GM12864 (cell line): Measurements from ENCODE around the gene SFMBT2.

Experiments used
- DNase-seq: peaks from one replicate; pipeline ENCODE4 v3.0.0-alpha.2; 2011; ENCODE audit warnings: low read depth
- H3K4me3 ChIP-seq: 2 replicates; pipeline ENCODE4 v1.5.1; 2011; ENCODE audit warnings: mild to moderate bottlenecking, low read depth, low read length, control low read depth
- TF ChIP-seq, protein P1 (sequence below): IDR thresholded peaks from 2 replicates; pipeline ENCODE4 v1.5.1; 2011; ENCODE audit warnings: low read depth, mild to moderate bottlenecking, moderate library complexity, low read length, control low read depth, inconsistent platforms; ENCODE audit errors: missing control alignments

The SFMBT2 gene

DNA sequence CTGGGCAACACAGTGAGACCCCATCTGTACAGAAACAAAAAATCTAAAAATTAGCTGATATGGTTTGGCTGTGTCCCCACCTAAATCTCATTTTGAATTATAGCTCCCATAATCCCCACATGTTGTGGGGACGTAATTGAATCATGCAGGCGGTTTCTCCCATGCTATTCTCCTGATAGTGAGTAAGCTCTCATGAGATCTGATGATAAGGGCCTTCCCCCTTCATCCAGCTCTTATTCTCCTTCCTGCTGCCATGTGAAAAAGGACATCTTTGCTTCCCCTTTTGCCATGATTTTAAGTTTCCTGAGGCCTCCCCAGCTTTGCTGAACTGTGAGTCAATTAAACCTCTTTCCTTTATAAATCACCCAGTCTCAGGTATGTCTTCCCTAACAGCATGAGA is 136.5 kb downstream of the SFMBT2 start:
- no peak for DNase-seq
- TF ChIP-seq, protein P1, sequence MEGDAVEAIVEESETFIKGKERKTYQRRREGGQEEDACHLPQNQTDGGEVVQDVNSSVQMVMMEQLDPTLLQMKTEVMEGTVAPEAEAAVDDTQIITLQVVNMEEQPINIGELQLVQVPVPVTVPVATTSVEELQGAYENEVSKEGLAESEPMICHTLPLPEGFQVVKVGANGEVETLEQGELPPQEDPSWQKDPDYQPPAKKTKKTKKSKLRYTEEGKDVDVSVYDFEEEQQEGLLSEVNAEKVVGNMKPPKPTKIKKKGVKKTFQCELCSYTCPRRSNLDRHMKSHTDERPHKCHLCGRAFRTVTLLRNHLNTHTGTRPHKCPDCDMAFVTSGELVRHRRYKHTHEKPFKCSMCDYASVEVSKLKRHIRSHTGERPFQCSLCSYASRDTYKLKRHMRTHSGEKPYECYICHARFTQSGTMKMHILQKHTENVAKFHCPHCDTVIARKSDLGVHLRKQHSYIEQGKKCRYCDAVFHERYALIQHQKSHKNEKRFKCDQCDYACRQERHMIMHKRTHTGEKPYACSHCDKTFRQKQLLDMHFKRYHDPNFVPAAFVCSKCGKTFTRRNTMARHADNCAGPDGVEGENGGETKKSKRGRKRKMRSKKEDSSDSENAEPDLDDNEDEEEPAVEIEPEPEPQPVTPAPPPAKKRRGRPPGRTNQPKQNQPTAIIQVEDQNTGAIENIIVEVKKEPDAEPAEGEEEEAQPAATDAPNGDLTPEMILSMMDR, result no peak
- H3K4me3 ChIP-seq, result no peak overlapping the region

DNA sequence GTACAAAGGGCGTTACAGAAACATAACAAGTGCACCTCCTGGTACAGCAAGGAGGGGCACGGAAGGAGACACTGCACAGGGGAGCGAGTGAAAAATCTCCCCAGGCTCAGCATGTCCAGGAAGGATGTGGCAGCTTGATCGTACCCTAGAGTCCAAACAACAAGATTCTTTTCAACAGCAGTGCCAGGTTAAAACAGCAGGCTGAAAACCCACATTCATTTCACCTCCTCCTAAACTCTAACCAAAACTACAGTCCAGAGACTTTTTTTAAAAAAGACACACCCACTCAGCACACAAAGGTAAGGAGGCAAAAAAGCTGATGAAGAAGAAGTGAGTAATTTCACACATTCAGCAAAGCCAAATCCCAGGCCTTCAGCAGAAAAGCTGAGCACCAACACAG is 138.8 kb downstream of the SFMBT2 start:
- no peak overlapping the region for H3K4me3 ChIP-seq
- TF ChIP-seq, protein P1, result no peak
- no peak for DNase-seq

DNA sequence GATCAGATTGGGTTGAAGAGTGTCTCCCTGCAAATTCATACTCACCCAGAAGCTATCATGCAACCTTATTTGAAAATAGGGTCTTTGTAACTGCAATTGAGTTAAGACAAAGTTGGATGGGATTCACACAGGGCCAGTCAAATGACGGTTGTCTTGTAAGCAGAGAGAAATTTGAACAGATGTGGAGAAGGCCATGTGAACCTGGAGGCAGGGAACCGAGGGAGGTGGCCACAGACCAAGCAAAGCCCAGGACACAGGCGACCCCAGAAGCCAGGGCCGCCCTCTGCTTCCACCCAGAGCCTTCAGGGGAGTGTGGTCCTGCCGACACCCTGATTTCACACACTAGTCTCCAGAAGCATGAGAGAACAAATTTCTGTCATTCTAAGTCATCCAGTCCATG is 140.8 kb downstream of the SFMBT2 start:
- TF ChIP-seq, protein P1, result no peak
- H3K4me3 ChIP-seq, result no peak overlapping the region
- DNase-seq, result no peak

DNA sequence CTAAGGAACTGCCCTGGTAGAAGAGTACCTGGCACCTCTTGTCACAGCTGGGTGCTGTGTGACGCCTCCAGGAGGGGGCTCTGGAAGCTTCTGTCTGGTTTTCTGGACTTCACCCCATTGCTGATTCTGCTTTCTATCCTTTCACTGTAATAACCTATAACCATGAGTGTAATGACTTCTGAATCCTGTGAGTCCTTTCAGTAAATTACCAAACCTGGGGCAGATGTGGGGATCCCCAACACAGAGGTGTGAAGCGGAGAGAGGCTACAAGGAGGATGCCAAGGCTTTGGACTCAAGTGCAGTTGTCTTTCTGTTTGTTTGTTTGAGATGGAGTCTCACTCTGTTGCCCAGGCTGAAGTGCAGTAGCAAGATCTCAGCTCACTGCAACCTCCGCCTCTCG is 143.7 kb downstream of the SFMBT2 start:
- DNase-seq, result no peak
- TF ChIP-seq, protein P1, result no peak
- no peak overlapping the region for H3K4me3 ChIP-seq

DNA sequence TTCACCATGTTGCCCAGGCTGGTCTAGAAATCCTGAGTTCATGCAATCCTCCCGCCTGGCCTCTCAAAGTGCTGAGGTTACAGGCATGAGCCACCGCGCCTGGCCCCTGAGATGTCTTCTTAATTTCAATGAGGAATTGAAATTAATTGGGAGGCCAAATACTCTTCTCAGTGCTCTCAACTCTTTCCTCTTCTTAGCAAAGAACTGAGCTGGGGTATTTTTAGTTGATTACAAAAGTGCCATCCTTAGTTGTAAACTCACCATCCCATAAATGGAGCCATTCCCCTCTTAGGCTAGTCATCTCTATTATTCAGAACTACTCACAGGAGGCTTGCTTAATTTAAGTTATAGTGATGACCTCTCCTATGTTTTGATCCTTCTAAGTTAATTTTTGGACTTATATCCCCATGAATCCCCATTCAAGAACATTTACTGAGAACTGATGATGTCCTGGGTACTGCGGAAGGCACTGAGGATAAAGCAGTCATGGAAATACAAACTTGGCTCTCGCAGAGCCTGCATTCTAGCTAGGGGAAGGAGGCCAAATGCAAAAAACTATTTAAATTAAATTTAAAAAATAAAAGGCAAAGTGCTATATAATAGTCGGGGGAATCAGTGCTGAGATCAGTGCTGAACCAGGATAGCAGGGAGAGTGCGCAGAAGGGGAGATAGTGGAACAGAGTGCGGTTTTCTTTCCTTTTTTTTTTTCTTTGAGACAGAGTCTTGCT is 145.3 kb downstream of the SFMBT2 start:
- TF ChIP-seq, protein P1, result no peak
- no peak overlapping the region for H3K4me3 ChIP-seq
- no peak for DNase-seq

DNA sequence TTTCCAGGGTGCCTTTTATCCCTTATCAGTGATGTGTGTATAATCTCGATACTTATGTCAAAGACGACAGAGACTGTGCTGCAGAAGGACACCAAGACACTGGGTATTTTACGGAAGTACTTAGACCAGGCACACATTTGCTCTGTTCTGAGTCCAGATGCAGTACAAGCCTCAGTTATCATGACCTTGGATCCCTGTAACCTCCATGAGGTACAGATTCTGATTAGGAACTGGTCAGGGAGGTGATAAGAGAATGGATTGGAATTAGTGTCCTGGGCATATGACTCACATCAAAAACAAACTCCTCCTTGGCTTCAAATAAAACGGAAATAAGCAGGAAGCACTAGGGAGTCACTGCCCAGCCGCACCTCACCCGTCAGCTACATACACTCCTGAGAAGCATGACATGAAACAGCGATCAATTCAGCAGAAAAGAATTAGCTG is 146.5 kb downstream of the SFMBT2 start:
- TF ChIP-seq, protein P1, result no peak
- no peak overlapping the region for H3K4me3 ChIP-seq
- DNase-seq, result no peak

DNA sequence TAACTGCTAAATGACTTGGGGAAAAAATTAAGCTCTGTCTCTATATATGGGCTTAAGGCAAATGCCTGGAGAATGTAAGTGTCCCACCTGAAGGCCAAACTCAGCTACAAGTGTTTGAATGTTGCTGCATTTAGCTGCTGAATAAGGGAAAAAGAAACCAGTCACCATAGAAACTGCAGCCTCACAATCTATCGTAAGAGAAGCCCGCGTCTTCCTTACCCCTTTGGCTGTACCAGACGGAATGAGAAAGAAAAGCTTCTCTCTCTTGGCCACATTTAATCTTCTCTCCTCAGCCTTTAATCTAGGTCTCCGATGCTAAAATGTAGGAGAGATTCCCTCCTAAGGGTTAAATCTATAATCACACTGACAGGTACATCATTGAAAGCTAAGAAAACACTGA is 147.2 kb downstream of the SFMBT2 start:
- no peak overlapping the region for H3K4me3 ChIP-seq
- TF ChIP-seq, protein P1, result no peak

More for the DNA sequence above, 147.2 kb downstream of the SFMBT2 start:
- no peak for DNase-seq
